Psoas muscle (tissue), 8 donors: ENCODE data around the gene SHISAL2B. TPM values are rescaled to one million over a fixed set of nuclear protein-coding genes. Genes with fewer than 3 reads are reported as not detected.
"Not testable (repeated sequence)": the region's sequence is repeated elsewhere in the genome, so short reads cannot be mapped to it uniquely, and the experiment has no call there.

Experiments used
- ATAC-seq, 4 donors: fragments of 200-7000 bp; cut with Tn5 transposase; one replicate each; pipeline ENCODE4 v1.9.1; 2020; ENCODE audit warnings: moderate library complexity in 3 of 4, mild to moderate bottlenecking in 2 of 4
- DNase-seq, 2 donors: peaks; one replicate each; pipeline ENCODE4 v3.0.0-alpha.2; 2020
- H3K27ac ChIP-seq: fragments of 200-600 bp; one replicate; pipeline ENCODE4 v1.8.0; 2022
- H3K27me3 ChIP-seq, 3 donors: fragments of 200-600 bp in 1 of 3; one replicate each; pipeline versions ENCODE4 v1.6.1 to v1.8.0; 2013 to 2022; ENCODE audit warnings: low read length in 2 of 3, mild to moderate bottlenecking in 2 of 3, moderate library complexity in 1 of 3; ENCODE audit not compliant: insufficient read depth in 3 of 3
- H3K36me3 ChIP-seq, 2 donors: fragments of 200-600 bp in 1 of 2; one replicate each; pipeline versions ENCODE4 v1.6.1 to v1.8.0; 2013 to 2022; ENCODE audit warnings: low read depth in 1 of 2, mild to moderate bottlenecking in 1 of 2, moderate library complexity in 1 of 2; ENCODE audit not compliant: insufficient read depth in 1 of 2
- H3K4me1 ChIP-seq: fragments of 200-600 bp; one replicate; pipeline ENCODE4 v1.8.0; 2022
- H3K4me3 ChIP-seq: fragments of 200-600 bp; one replicate; pipeline ENCODE4 v1.8.0; 2022; ENCODE audit warnings: mild to moderate bottlenecking
- H3K9me3 ChIP-seq: fragments of 200-600 bp; one replicate; pipeline ENCODE4 v1.8.0; 2022
- WGBS, 3 donors: extraction: QIAGEN DNeasy Blood & Tissue Kit; methylation state at CpG; one replicate each; pipeline versions ENCODE4 v1.1.6 to v1.1.7; 2013; 5-methylcytosine and 5-hydroxymethylcytosine counted together
- intact Hi-C, 2 donors: fragments of 100-400 bp; cut with DNase I; formaldehyde crosslinking; loops; one replicate each; pipeline versions ENCODE4 v1.11.0 to v1.14.2; 2022
- polyA plus RNA-seq, 3 donors: library from polyadenylated mRNA; stranded (reverse); fragments of 200-250 nt; gene quantifications; one replicate each; pipeline ENCODE4 v1.2.3, GENCODE V29; 2013
- total RNA-seq, 4 donors: library from RNA; stranded (reverse); fragmentation: NEBNext Ultra II Directional in 2 of 4; extraction: Animal tissue kit (Norgen Biotek cat#: 25700) in 2 of 4; gene quantifications; one replicate each; pipeline versions ENCODE4 v1.2.1 to v1.2.4, GENCODE V29; 2021 to 2023
- TF ChIP-seq, protein P1 (sequence below): fragments of 200-600 bp; IDR thresholded peaks from one replicate; pipeline ENCODE4 v1.8.0; 2022; ENCODE audit warnings: antibody characterized with exemption
- donor health status: healthy with polysubstance abuse.
- donor health status: DM: no; HTN: no; CAD: no; lungs with moderate emphysema.
- donor health status: Bipolar disorder and iron deficiency.
- donor health status: healthy.
- donor health status: DM: yes; HTN: yes; CAD: no.
- donor health status: DM: no; HTN: no; CAD: no.
- donor health status: DM: no; HTN: no; CAD: no.
- donor health status: DM: yes; HTN: yes; CAD: no.

The SHISAL2B gene
- total and polyA plus RNA-seq, 7 donors: 0.06 TPM; not detected in 6

DNA sequence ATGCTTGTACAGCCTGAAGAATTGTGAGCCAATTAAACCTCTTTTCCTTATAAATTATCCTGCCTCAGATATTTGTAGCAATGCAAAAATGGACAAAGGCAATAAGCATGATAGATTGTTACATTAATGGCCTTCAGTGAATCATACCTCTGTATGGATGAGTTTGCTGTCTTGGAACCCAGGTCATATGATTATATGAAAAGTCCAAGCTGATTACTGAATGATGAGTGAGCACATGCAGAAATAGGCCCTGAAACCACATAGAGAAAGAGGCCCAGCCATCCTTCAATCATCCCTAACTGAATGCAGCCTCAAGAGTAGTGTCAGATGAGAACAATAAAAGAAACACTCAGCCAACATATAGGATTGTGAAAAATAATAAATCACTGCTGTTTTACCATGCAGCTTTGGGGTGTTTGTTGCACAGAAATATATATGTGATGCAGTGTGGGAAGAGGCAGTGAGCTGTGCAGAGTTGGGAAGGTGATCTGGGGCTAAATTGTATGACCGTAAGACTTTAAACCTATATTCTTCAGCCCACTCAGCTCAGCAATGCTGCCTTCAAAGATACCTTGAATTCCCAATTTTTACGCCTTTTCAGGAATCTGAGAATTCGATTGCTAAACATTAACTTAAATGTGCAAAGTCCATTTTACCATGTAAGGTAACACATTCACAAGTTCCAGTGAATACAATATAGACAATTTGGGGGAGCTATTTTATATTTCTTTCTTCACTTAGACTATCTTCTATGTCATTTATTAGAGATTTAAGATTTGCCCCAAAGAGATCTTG lies 36.3 kb upstream of the SHISAL2B start:
- intact Hi-C loops: no loop called here
- no peaks in the 10 kb centered on the region for H3K36me3 ChIP-seq
- WGBS, 3 donors: 81 to 85% (median 82%) methylated on average over 3 of the region's 3 CpGs
- ATAC-seq: no peak
- H3K27me3 ChIP-seq: no peaks in the 10 kb centered on the region
- H3K4me3 ChIP-seq: no peak overlapping the region
- no peak overlapping the region for H3K27ac ChIP-seq
- TF ChIP-seq, protein P1, sequence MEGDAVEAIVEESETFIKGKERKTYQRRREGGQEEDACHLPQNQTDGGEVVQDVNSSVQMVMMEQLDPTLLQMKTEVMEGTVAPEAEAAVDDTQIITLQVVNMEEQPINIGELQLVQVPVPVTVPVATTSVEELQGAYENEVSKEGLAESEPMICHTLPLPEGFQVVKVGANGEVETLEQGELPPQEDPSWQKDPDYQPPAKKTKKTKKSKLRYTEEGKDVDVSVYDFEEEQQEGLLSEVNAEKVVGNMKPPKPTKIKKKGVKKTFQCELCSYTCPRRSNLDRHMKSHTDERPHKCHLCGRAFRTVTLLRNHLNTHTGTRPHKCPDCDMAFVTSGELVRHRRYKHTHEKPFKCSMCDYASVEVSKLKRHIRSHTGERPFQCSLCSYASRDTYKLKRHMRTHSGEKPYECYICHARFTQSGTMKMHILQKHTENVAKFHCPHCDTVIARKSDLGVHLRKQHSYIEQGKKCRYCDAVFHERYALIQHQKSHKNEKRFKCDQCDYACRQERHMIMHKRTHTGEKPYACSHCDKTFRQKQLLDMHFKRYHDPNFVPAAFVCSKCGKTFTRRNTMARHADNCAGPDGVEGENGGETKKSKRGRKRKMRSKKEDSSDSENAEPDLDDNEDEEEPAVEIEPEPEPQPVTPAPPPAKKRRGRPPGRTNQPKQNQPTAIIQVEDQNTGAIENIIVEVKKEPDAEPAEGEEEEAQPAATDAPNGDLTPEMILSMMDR: no peak
- no peaks in the 10 kb centered on the region for H3K9me3 ChIP-seq
- DNase-seq: no peak
- no peaks in the 10 kb centered on the region for H3K4me1 ChIP-seq

DNA sequence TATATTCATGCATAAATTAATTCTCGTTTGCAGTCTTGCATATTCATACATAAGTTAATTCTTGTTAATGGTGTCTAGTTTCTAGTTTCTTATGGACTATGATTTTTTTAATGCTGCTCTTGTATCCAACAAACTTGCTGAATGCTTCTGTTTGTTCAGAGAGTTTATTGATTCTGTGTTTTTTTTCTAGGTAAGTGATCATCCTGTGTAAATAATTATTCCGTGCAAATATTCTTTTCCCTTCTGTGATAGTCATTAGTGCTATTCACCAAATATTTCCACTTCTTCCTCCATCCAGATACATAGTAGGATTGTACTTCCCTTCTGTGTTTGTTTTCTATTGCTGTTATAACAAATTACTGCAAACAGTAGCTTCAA lies 35.8 kb upstream of the SHISAL2B start:
- no peaks in the 10 kb centered on the region for H3K9me3 ChIP-seq
- no peak overlapping the region for H3K27ac ChIP-seq
- no peaks in the 10 kb centered on the region for H3K4me1 ChIP-seq
- DNase-seq: no peak
- TF ChIP-seq, protein P1: no peak
- no peaks in the 10 kb centered on the region for H3K36me3 ChIP-seq
- WGBS, 3 donors: 73 to 89% (median 86%) methylated on average over 2 of the region's 2 CpGs
- intact Hi-C loops: no loop called here
- no peak for ATAC-seq
- H3K27me3 ChIP-seq: no peaks in the 10 kb centered on the region
- H3K4me3 ChIP-seq: no peak overlapping the region

DNA sequence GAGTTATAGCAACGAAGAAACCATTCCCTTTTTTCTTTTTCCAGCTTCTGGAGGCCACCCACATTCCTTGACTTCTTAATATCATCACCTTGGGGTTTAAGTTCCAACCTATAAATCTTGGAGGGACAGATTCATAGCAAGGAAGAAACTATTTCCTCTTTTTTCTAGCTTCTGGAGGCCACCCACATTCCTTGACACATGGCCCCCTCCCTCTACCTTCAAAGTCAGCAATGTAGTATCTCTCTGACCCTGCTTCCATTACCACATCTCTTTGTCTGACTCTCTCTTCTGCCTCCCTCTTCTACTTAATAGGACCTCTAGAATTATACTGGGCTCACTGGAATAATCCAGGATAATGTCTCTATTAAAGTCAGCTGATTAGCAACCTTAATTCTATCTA lies 34.7 kb upstream of the SHISAL2B start:
- DNase-seq (no peak), ATAC-seq (no peak)
- Histone ChIP-seq H3K27ac (no peak overlapping the region), H3K27me3 (no peaks in the 10 kb centered on the region), H3K4me3 (no peak overlapping the region), H3K36me3 (no peaks in the 10 kb centered on the region), H3K4me1 (no peaks in the 10 kb centered on the region), H3K9me3 (no peaks in the 10 kb centered on the region)
- WGBS, 3 donors: 29 to 41% (median 29%) methylated on average over 1 of the region's 1 CpG
- intact Hi-C loops: no loop called here
- TF ChIP-seq, protein P1: no peak

DNA sequence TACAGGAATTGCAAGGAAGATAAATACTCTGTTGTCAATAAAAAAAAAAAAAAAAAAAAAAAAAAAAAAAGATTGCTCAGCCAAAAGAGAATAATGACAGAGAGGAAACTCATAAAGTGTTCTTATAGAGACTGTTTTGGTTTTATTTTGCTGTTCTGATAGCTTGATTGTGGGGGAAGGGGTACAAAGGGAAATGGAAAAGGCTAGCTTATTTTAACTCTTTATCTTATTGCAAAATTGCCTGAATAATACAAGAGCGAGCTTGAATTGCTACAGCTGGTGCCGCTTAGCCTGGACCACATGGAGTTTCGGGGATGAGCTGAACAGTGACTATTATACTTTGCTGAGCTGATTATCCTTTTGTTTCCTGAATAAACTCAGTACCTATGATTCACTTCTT lies 31.0 kb upstream of the SHISAL2B start:
- WGBS, 3 donors: 76 to 80% (median 78%) methylated on average over 3 of the region's 3 CpGs
- Histone ChIP-seq H3K4me1 (no peaks in the 10 kb centered on the region), H3K27ac (no peak overlapping the region), H3K36me3 (no peaks in the 10 kb centered on the region), H3K9me3 (no peaks in the 10 kb centered on the region), H3K4me3 (no peak overlapping the region), H3K27me3 (peaks cover 0 to 4% (median 2%) of the 10 kb centered on the region in 3 donors)
- TF ChIP-seq, protein P1: no peak
- intact Hi-C loops: no loop called here
- DNase-seq (no peak), ATAC-seq (no peak)

DNA sequence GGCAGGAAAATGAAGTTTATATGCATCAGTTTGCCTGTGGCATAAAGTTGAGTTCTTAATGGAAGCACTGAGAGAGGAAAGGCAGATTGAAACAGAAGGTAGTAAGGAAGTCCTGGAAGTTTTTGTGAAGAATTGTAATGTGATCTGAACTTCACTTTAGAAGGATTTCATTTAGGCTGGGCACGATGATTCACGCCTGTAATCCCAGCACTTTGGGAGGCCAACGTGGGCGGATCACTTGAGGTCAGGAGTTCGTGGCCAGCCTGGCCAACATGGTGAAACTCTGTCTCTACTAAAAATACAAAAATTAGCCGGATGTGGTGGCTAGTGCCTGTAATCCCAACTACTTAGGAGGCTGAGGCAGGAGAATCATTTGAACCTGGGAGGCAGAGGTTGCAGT lies 27.1 kb upstream of the SHISAL2B start:
- H3K4me3 ChIP-seq, DNase-seq, H3K27me3 ChIP-seq, H3K9me3 ChIP-seq, H3K27ac ChIP-seq, H3K36me3 ChIP-seq, H3K4me1 ChIP-seq, ATAC-seq, intact Hi-C loops: not testable (repeated sequence)
- 25 to 29% (median 28%) methylated on average over 6 of the region's 6 CpGs for WGBS, 3 donors
